GM20000 (cell line): Measurements from ENCODE around the gene DEPDC5.

Source experiments
- DNase-seq: peaks from one replicate; pipeline ENCODE4 v3.0.0; 2012; ENCODE audit warnings: low spot score
- TF ChIP-seq, protein P1 (sequence below): IDR thresholded peaks from 2 replicates; pipeline ENCODE4 v1.5.1; 2012; ENCODE audit warnings: mild to moderate bottlenecking, control low read depth; ENCODE audit errors: extremely low read depth, missing control alignments

Gene DEPDC5

DNA sequence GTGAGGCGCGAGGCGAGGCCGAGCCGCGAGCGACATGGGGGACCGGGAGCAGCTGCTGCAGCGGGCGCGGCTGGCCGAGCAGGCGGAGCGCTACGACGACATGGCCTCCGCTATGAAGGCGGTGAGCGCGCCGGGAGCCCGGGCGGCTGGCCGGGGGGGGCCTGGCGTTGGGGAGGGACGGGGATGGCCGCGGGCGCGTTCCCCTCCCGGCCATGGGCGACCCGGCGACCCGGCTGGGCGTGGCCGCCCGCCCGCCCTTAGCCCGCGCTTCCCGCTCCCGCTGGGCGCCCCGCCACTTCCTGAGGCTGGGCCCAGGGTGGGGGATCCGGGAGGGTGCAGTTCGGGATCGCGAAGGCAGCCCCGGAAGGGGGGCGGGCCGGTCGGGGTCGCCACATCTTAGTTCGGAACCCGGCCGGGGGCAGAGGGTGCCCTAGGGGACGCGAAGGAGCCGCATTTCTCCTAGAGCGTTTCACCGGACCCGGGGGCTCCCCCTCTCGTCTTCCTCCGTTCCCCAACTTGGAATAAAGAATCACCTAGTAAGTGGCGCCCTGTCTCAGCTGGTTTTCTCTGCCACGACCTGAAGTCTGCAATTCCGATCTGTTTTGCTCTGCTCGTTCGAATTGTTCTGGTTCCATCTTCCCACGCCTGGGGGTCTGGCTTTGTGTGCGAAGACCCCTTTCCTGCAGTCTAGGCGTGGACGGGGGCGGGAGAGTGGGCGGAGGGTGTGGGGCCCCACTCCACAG is 191.1 kb downstream of the DEPDC5 start:
- DNase-seq = peak; percentile 27
- TF ChIP-seq, protein P1, sequence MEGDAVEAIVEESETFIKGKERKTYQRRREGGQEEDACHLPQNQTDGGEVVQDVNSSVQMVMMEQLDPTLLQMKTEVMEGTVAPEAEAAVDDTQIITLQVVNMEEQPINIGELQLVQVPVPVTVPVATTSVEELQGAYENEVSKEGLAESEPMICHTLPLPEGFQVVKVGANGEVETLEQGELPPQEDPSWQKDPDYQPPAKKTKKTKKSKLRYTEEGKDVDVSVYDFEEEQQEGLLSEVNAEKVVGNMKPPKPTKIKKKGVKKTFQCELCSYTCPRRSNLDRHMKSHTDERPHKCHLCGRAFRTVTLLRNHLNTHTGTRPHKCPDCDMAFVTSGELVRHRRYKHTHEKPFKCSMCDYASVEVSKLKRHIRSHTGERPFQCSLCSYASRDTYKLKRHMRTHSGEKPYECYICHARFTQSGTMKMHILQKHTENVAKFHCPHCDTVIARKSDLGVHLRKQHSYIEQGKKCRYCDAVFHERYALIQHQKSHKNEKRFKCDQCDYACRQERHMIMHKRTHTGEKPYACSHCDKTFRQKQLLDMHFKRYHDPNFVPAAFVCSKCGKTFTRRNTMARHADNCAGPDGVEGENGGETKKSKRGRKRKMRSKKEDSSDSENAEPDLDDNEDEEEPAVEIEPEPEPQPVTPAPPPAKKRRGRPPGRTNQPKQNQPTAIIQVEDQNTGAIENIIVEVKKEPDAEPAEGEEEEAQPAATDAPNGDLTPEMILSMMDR = no peak

DNA sequence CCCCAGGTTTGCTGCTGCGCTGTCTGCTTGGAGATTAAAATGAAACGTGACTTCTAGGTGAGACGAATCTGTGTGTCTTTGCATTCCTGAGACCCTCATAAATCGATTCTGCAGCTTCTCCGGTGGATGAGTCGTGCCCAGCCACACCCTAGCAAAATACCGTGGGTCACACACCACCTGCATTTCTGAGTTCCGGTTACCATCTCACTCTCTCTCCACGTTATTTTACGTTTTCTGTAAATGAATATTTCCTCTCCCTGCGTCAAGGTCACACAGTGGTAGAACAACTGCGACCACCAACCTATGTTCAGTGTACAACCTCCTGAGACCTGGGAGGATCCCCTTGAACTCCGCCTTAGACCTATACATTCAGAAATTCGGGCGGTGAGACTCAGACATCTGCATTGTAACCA is 191.6 kb downstream of the DEPDC5 start:
- TF ChIP-seq, protein P1 = no peak
- DNase-seq = peak; percentile 42

DNA sequence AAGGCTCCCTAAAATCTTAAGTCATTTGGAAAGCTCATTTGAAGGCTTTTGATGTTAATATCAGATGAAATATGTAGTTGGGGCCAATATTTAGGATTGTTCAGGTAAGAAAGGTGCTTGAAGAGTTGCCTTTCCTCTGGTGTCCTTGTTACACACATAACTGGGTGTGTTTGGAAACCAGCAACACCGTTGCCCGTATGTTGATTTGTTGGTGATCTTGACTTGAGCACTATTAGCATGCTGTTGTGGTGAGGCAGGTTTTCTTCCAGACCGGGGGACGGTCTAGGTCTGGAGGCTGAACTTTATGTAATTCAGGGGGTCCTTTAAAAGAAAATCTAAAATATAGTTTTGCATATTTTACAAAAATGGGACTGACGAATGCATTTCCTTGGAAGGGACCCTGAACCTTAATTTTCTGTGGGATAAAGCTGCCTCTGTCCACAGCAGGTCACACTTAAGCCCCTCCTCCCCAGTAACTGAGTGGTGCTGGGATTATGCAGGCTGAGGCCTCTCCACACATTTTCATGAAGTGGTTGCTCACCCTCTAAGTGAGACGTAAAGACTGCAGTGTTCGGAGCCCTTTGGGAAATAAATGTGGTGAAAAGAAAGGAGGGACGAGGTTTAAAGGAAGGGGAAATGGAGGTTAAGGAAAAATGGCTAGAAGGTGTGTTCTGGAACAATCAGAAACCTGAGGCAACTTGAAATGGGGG is 192.3 kb downstream of the DEPDC5 start:
- no peak for DNase-seq
- TF ChIP-seq, protein P1 = no peak

GRCh38 chr22:31947296-31947695 is 193.5 kb downstream of the DEPDC5 start:
- TF ChIP-seq, protein P1 = peak; percentile 72
- peak; percentile 63 for DNase-seq

- DNase-seq = no peak
- TF ChIP-seq, protein P1 = no peak
Measured at GRCh38 chr22:31948002-31948401, 194.2 kb downstream of the DEPDC5 start.

- TF ChIP-seq, protein P1 = no peak
- DNase-seq = no peak
Measured at GRCh38 chr22:31950226-31950625, 196.4 kb downstream of the DEPDC5 start.
